ENCODE measurements around the gene UBR1.

Gene UBR1

GRCh38 chr15:43111354-43111753 lies 5.5 kb upstream of the UBR1 start:
- FAIRE-seq (no peak), DNase-seq (ENCODE audit: insufficient read length, low spot score) (no peak)

- no peak for FAIRE-seq
- DNase-seq (ENCODE audit: insufficient read length, low spot score): no peak
These were observed 1.9 kb upstream of the UBR1 start for GRCh38 chr15:43107751-43108150.

- DNase-seq (ENCODE audit: insufficient read length, low spot score) (no peak), FAIRE-seq (no peak)
These were observed 620 bp upstream of the UBR1 start for GRCh38 chr15:43106486-43106829.

GRCh38 chr15:43105077-43105736 lies 631 bp downstream of the UBR1 start:
- FAIRE-seq: no peak
- no peak for DNase-seq (ENCODE audit: insufficient read length, low spot score)

GRCh38 chr15:43104426-43104825 lies 1.4 kb downstream of the UBR1 start:
- FAIRE-seq (no peak), DNase-seq (ENCODE audit: insufficient read length, low spot score) (no peak)

GRCh38 chr15:43103907-43104306 lies 1.9 kb downstream of the UBR1 start:
- no peak for FAIRE-seq
- no peak for DNase-seq (ENCODE audit: insufficient read length, low spot score)

GRCh38 chr15:43102187-43102586 lies 3.7 kb downstream of the UBR1 start:
- FAIRE-seq (no peak), DNase-seq (ENCODE audit: insufficient read length, low spot score) (no peak)

- no peak for DNase-seq (ENCODE audit: insufficient read length, low spot score)
- FAIRE-seq: no peak
These were observed 4.9 kb downstream of the UBR1 start for GRCh38 chr15:43100971-43101370.

- DNase-seq (ENCODE audit: insufficient read length, low spot score): no peak
- no peak for FAIRE-seq
These were observed 6.6 kb downstream of the UBR1 start for GRCh38 chr15:43099105-43099845.

GRCh38 chr15:43096411-43096810 lies 9.4 kb downstream of the UBR1 start:
- no peak for DNase-seq (ENCODE audit: insufficient read length, low spot score)

GRCh38 chr15:43095708-43096347 lies 10.0 kb downstream of the UBR1 start:
- FAIRE-seq (no peak), DNase-seq (ENCODE audit: insufficient read length, low spot score) (no peak)

More at GRCh38 chr15:43096411-43096810, 9.4 kb downstream of the UBR1 start:
- no peak for FAIRE-seq

- DNase-seq (ENCODE audit: insufficient read length, low spot score): no peak
- FAIRE-seq: no peak
These were observed 10.6 kb downstream of the UBR1 start for GRCh38 chr15:43095243-43095642.

GRCh38 chr15:43094416-43095030 lies 11.3 kb downstream of the UBR1 start:
- no peak for FAIRE-seq
- no peak for DNase-seq (ENCODE audit: insufficient read length, low spot score)

GRCh38 chr15:43093026-43093425 lies 12.8 kb downstream of the UBR1 start:
- DNase-seq (ENCODE audit: insufficient read length, low spot score) (no peak), FAIRE-seq (no peak)

- no peak for DNase-seq (ENCODE audit: insufficient read length, low spot score)
- FAIRE-seq: no peak
These were observed 14.0 kb downstream of the UBR1 start for GRCh38 chr15:43091859-43092258.

GRCh38 chr15:43086551-43086950 lies 19.3 kb downstream of the UBR1 start:
- no peak for FAIRE-seq
- no peak for DNase-seq (ENCODE audit: insufficient read length, low spot score)

GRCh38 chr15:43085921-43086320 lies 19.9 kb downstream of the UBR1 start:
- FAIRE-seq: no peak
- no peak for DNase-seq (ENCODE audit: insufficient read length, low spot score)

GRCh38 chr15:43082509-43082908 lies 23.3 kb downstream of the UBR1 start:
- no peak for DNase-seq (ENCODE audit: insufficient read length, low spot score)
- no peak for FAIRE-seq

- FAIRE-seq (no peak), DNase-seq (ENCODE audit: insufficient read length, low spot score) (no peak)
These were observed 24.6 kb downstream of the UBR1 start for GRCh38 chr15:43081283-43081682.

GRCh38 chr15:43071451-43071850 lies 34.4 kb downstream of the UBR1 start:
- no peak for FAIRE-seq

GRCh38 chr15:43070893-43071292 lies 34.9 kb downstream of the UBR1 start:
- DNase-seq (ENCODE audit: insufficient read length, low spot score) (no peak), FAIRE-seq (no peak)

More at GRCh38 chr15:43071451-43071850, 34.4 kb downstream of the UBR1 start:
- DNase-seq (ENCODE audit: insufficient read length, low spot score): no peak

GRCh38 chr15:43070249-43070648 lies 35.6 kb downstream of the UBR1 start:
- FAIRE-seq (no peak), DNase-seq (ENCODE audit: insufficient read length, low spot score) (no peak)

Data from HTR-8/SVneo (cell line).